ENCODE data around the gene VSTM4.

GRCh38 chr10:49120911-49121310, 5.6 kb upstream of the VSTM4 start:
- no peak for TF ChIP-seq CTCF (IDR thresholded peaks at IDR 0.05)
- TF ChIP-seq SIN3A (IDR thresholded peaks at IDR 0.05; ENCODE audit: borderline replicate concordance, insufficient read depth, low read depth, low read length) = no peak
